Measurements from ENCODE around the gene MT1M.

The MT1M gene

GRCh38 chr16:56651586-56651985 is 19.1 kb downstream of the MT1M start, which contains the start of gene MT1B:
TSS of gene MT1B (plus strand) at chr16:56651886. CDS start at chr16:56651954, 68 bp downstream.
- H3K9me2 ChIP-seq (replicated peaks; ENCODE audit: low read depth, low read length) = no peaks in the 10 kb centered on the region
- H4K20me1 ChIP-seq (ENCODE audit: insufficient read depth, low read length, poor library complexity, severe bottlenecking) = no peaks in the 10 kb centered on the region
- TF ChIP-seq EZH2phosphoT487 (IDR thresholded peaks at IDR 0.05; ENCODE audit: borderline replicate concordance) (no peak), CTCF (conservative IDR thresholded peaks at IDR 0.05; ENCODE audit: low read length) (no peak)
- H3K9ac ChIP-seq (ENCODE audit: low read depth, low read length, poor library complexity, severe bottlenecking) = no peak within 1 kb of the TSS
- no peaks in the 10 kb centered on the region for H3K4me1 ChIP-seq (ENCODE audit: insufficient read depth, low read length, poor library complexity, severe bottlenecking)
- H3K79me2 ChIP-seq (ENCODE audit: insufficient read depth, low read length) = no peaks in the 10 kb centered on the region
- H3F3A ChIP-seq (ENCODE audit: low read depth) = no peaks in the 10 kb centered on the region
- no peak within 1 kb of the TSS for H3K4me2 ChIP-seq (ENCODE audit: low read depth, low read length, poor library complexity, severe bottlenecking)
- H3K4me3 ChIP-seq (ENCODE audit: low read length, poor library complexity, severe bottlenecking) = no peak within 1 kb of the TSS
- H3K9me3 ChIP-seq (ENCODE audit: insufficient read depth, low read depth, low read length) = no peaks in the 10 kb centered on the region
- H3K36me3 ChIP-seq (ENCODE audit: insufficient read depth, low read length) = no peaks in the 10 kb centered on the region
- no peak within 1 kb of the TSS for H2AFZ ChIP-seq (ENCODE audit: low read length)
- H3K27me3 ChIP-seq (ENCODE audit: insufficient read depth, low read length, poor library complexity, severe bottlenecking) = no peaks in the 10 kb centered on the region

- Histone ChIP-seq H3F3A (ENCODE audit: low read depth) (no peaks in the 10 kb centered on the region), H3K36me3 (ENCODE audit: insufficient read depth, low read length) (no peaks in the 10 kb centered on the region), H3K4me2 (ENCODE audit: low read depth, low read length, poor library complexity, severe bottlenecking) (no peak overlapping the region), H3K9me2 (replicated peaks; ENCODE audit: low read depth, low read length) (no peaks in the 10 kb centered on the region), H2AFZ (ENCODE audit: low read length) (no peak overlapping the region), H3K27me3 (ENCODE audit: insufficient read depth, low read length, poor library complexity, severe bottlenecking) (no peaks in the 10 kb centered on the region), H3K9me3 (ENCODE audit: insufficient read depth, low read depth, low read length) (no peaks in the 10 kb centered on the region), H3K79me2 (ENCODE audit: insufficient read depth, low read length) (no peaks in the 10 kb centered on the region), H3K9ac (ENCODE audit: low read depth, low read length, poor library complexity, severe bottlenecking) (no peak overlapping the region), H3K4me3 (ENCODE audit: low read length, poor library complexity, severe bottlenecking) (no peak overlapping the region), H4K20me1 (ENCODE audit: insufficient read depth, low read length, poor library complexity, severe bottlenecking) (no peaks in the 10 kb centered on the region), H3K4me1 (ENCODE audit: insufficient read depth, low read length, poor library complexity, severe bottlenecking) (peaks cover 4% of the 10 kb centered on the region)
- TF ChIP-seq EZH2phosphoT487 (IDR thresholded peaks at IDR 0.05; ENCODE audit: borderline replicate concordance) (no peak), CTCF (conservative IDR thresholded peaks at IDR 0.05; ENCODE audit: low read length) (no peak)
These were observed 20.1 kb downstream of the MT1M start for GRCh38 chr16:56652600-56652999.

GRCh38 chr16:56653218-56653617 is 20.8 kb downstream of the MT1M start:
- Histone ChIP-seq H3K27me3 (ENCODE audit: insufficient read depth, low read length, poor library complexity, severe bottlenecking) (no peaks in the 10 kb centered on the region), H3K9ac (ENCODE audit: low read depth, low read length, poor library complexity, severe bottlenecking) (no peak overlapping the region), H3K4me2 (ENCODE audit: low read depth, low read length, poor library complexity, severe bottlenecking) (no peak overlapping the region)

More at GRCh38 chr16:56653218-56653617, 20.8 kb downstream of the MT1M start:
- Histone ChIP-seq H3K4me1 (ENCODE audit: insufficient read depth, low read length, poor library complexity, severe bottlenecking) (peaks cover 10% of the 10 kb centered on the region), H4K20me1 (ENCODE audit: insufficient read depth, low read length, poor library complexity, severe bottlenecking) (no peaks in the 10 kb centered on the region), H2AFZ (ENCODE audit: low read length) (no peak overlapping the region), H3K79me2 (ENCODE audit: insufficient read depth, low read length) (no peaks in the 10 kb centered on the region), H3K36me3 (ENCODE audit: insufficient read depth, low read length) (no peaks in the 10 kb centered on the region), H3K4me3 (ENCODE audit: low read length, poor library complexity, severe bottlenecking) (no peak overlapping the region), H3K9me3 (ENCODE audit: insufficient read depth, low read depth, low read length) (no peaks in the 10 kb centered on the region), H3F3A (ENCODE audit: low read depth) (no peaks in the 10 kb centered on the region), H3K9me2 (replicated peaks; ENCODE audit: low read depth, low read length) (no peaks in the 10 kb centered on the region)
- no peak for TF ChIP-seq EZH2phosphoT487 (IDR thresholded peaks at IDR 0.05; ENCODE audit: borderline replicate concordance)
- TF ChIP-seq CTCF (conservative IDR thresholded peaks at IDR 0.05; ENCODE audit: low read length) = no peak

Measured in Loucy (cell line).